Astrocyte of the cerebellum (primary cell): Measurements from ENCODE around the gene NCS1.

Experiments used
- DNase-seq: peaks from one replicate; pipeline ENCODE4 v3.0.0-alpha.2; 2011; ENCODE audit warnings: low read depth
- H3K4me3 ChIP-seq: 2 replicates; pipeline ENCODE4 v1.5.1; 2011; ENCODE audit warnings: mild to moderate bottlenecking, low read depth, low read length, moderate library complexity
- CTCF ChIP-seq: IDR thresholded peaks from 2 replicates; pipeline ENCODE4 v1.5.1; 2012; ENCODE audit warnings: low read length, low read depth, moderate library complexity, mild to moderate bottlenecking; ENCODE audit errors: missing control alignments
- in situ Hi-C: cut with HindIII; loops from 2 replicates; pipeline ENCODE4 v1.10.0; 2017; ENCODE audit warnings: low sequenced_read_pairs

Gene NCS1

DNA sequence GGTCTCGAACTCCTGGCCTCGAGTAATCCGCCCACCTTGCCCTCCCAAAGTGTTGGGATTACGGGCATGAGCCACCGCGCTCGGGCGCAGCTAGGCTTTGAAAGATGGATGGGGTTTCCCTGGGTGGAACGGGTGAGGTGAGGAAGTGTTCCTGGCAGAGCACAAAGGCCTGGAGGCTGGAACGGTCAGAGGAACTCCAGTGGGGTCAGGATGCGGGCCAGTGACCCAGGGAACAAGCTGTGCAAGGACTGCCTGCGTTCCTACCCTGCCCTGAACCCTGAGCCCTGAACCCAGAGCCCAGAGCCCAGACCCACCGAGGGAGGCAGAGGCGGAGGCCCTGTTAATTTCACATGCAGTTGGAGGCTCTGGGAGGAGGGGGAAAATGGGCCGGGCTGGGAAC is 23.4 kb downstream of the NCS1 start:
- in situ Hi-C loops: no loop called here
- no peak overlapping the region for H3K4me3 ChIP-seq
- TF ChIP-seq CTCF: no peak
- DNase-seq: no peak

DNA sequence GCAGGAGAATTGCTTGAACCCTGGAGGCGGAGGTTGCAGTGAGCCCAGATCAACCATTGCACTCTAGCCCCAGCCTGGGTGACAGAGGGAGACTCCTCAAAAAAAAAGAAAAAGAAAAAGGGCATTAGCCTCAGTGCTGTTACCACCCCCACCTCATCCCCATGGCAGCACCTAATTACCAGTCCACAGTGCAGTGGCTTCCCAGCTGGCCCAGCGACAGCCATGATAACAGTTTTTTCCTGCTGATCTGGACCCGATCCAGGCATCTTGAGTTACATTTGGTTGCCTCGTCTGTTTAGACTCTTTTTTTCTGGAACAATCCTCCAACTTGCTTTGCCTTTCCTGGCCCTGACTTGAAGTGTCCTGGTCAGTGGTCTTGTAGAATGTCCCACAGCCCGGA is 24.4 kb downstream of the NCS1 start:
- no peak overlapping the region for H3K4me3 ChIP-seq
- no peak for DNase-seq
- in situ Hi-C loops: no loop called here
- no peak for TF ChIP-seq CTCF

DNA sequence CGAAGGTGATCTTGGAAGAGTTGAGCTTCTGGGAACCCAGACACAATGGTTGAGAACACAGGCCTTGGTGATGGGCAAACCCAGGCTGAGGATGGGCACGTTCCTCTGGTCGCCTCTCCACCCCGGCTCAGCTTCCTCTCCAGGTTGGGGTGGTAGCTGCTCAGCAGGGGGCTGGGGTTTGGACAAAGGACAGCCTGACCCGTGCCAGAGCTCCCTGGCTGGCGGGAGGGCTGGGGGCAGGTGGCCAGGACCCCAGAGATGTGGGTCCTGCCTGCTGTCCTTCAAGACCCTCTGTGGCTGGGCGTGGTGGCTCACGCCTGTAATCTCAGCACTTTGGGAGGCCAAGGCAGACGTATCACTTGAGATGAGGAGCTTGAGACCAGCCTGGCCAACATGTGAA is 25.2 kb downstream of the NCS1 start:
- in situ Hi-C loops: no loop called here
- DNase-seq: no peak
- no peak for TF ChIP-seq CTCF
- H3K4me3 ChIP-seq: no peak overlapping the region

GRCh38 chr9:130197888-130198287 is 25.7 kb downstream of the NCS1 start:
- in situ Hi-C loops: no loop called here
- DNase-seq: no peak

GRCh38 chr9:130198501-130199179 is 26.4 kb downstream of the NCS1 start:
- in situ Hi-C loops: no loop called here
- DNase-seq: no peak
- TF ChIP-seq CTCF: no peak
- no peak overlapping the region for H3K4me3 ChIP-seq

More at GRCh38 chr9:130197888-130198287, 25.7 kb downstream of the NCS1 start:
- H3K4me3 ChIP-seq: no peak overlapping the region
- no peak for TF ChIP-seq CTCF

- in situ Hi-C loops: no loop called here
- H3K4me3 ChIP-seq: no peak overlapping the region
- no peak for TF ChIP-seq CTCF
- peak; percentile 91 for DNase-seq
These were observed 27.4 kb downstream of the NCS1 start for GRCh38 chr9:130199605-130200004.
